Measurements from ENCODE around the gene TRIM52.

The TRIM52 gene

GRCh38 chr5:181211208-181211607 is 49.7 kb downstream of the TRIM52 start:
- TF ChIP-seq POLR2AphosphoS5 (IDR thresholded peaks at IDR 0.05; ENCODE audit: low read depth, low read length), result no peak
- TF ChIP-seq TAF1 (IDR thresholded peaks at IDR 0.05; ENCODE audit: borderline replicate concordance, insufficient read depth, low read length), result no peak
- TF ChIP-seq, protein P1, sequence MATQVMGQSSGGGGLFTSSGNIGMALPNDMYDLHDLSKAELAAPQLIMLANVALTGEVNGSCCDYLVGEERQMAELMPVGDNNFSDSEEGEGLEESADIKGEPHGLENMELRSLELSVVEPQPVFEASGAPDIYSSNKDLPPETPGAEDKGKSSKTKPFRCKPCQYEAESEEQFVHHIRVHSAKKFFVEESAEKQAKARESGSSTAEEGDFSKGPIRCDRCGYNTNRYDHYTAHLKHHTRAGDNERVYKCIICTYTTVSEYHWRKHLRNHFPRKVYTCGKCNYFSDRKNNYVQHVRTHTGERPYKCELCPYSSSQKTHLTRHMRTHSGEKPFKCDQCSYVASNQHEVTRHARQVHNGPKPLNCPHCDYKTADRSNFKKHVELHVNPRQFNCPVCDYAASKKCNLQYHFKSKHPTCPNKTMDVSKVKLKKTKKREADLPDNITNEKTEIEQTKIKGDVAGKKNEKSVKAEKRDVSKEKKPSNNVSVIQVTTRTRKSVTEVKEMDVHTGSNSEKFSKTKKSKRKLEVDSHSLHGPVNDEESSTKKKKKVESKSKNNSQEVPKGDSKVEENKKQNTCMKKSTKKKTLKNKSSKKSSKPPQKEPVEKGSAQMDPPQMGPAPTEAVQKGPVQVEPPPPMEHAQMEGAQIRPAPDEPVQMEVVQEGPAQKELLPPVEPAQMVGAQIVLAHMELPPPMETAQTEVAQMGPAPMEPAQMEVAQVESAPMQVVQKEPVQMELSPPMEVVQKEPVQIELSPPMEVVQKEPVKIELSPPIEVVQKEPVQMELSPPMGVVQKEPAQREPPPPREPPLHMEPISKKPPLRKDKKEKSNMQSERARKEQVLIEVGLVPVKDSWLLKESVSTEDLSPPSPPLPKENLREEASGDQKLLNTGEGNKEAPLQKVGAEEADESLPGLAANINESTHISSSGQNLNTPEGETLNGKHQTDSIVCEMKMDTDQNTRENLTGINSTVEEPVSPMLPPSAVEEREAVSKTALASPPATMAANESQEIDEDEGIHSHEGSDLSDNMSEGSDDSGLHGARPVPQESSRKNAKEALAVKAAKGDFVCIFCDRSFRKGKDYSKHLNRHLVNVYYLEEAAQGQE (IDR thresholded peaks at IDR 0.05; ENCODE audit: insufficient read depth in 1 of 2, low read depth in 2 of 2, low read length in 2 of 2), result no peak
- no peak for TF ChIP-seq FOXP2 (optimal IDR thresholded peaks at IDR 0.05; ENCODE audit: borderline replicate concordance, extremely low read depth, extremely low read length, insufficient read depth)
- no peak for TF ChIP-seq SIN3A (IDR thresholded peaks at IDR 0.05; ENCODE audit: borderline replicate concordance, insufficient read depth, low read length)

GRCh38 chr5:181207960-181208253 is 53.0 kb downstream of the TRIM52 start:
- TF ChIP-seq POLR2AphosphoS5 (IDR thresholded peaks at IDR 0.05; ENCODE audit: low read depth, low read length), result no peak
- TF ChIP-seq, protein P1 (IDR thresholded peaks at IDR 0.05; ENCODE audit: insufficient read depth in 1 of 2, low read depth in 2 of 2, low read length in 2 of 2), result no peak
- no peak for TF ChIP-seq FOXP2 (optimal IDR thresholded peaks at IDR 0.05; ENCODE audit: borderline replicate concordance, extremely low read depth, extremely low read length, insufficient read depth)
- no peak for TF ChIP-seq SIN3A (IDR thresholded peaks at IDR 0.05; ENCODE audit: borderline replicate concordance, insufficient read depth, low read length)
- no peak for TF ChIP-seq TAF1 (IDR thresholded peaks at IDR 0.05; ENCODE audit: borderline replicate concordance, insufficient read depth, low read length)

- TF ChIP-seq POLR2AphosphoS5 (IDR thresholded peaks at IDR 0.05; ENCODE audit: low read depth, low read length) (peak; percentile 36; the same call in 1 of the 2 replicates), SIN3A (IDR thresholded peaks at IDR 0.05; ENCODE audit: borderline replicate concordance, insufficient read depth, low read length) (no peak), FOXP2 (optimal IDR thresholded peaks at IDR 0.05; ENCODE audit: borderline replicate concordance, extremely low read depth, extremely low read length, insufficient read depth) (no peak), TAF1 (IDR thresholded peaks at IDR 0.05; ENCODE audit: borderline replicate concordance, insufficient read depth, low read length) (no peak)
- TF ChIP-seq, protein P1 (IDR thresholded peaks at IDR 0.05; ENCODE audit: insufficient read depth in 1 of 2, low read depth in 2 of 2, low read length in 2 of 2), result no peak
Observed at GRCh38 chr5:181207214-181207959, 53.6 kb downstream of the TRIM52 start.

DNA sequence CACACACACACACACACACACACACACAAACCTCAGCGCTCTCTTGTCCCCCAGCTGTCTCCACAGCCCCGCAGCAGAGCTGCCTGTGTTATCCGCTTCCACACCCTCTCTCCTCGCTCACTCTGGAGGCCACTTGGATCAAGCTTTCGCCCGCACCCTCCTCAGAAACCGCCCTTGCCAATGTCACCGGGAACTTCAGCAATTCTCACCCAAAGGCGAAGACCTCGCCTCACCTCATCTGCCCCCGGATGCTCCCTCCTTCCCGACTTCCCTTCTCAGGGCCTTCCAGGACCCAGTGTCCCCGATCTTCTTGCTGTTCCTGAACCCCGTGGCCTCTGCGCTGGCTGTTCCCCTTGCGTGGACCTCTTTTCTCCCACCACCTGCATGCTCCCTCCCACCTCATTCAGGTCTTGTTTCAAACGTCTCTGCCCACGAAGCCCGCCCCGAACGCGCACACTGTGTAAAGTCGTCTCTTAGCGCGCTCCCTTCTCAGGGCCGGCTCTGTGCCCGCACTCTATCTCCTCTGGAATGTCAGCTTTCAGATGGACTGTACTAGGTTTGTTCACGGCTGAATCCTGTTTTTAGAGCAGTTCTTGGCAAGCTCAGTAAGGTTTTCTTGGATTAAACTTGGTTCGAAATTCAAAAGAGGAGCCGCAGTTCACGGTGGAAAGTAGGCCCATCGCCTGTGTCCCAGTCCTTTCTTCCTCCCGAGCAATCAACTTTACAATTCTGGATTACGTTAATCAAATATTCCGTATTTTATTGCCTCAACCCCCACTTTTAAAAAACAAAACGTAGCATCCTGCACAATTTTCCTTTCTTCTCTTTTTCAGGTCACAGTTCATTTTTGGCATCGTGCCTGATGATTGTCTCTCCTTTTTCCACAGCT is 54.9 kb downstream of the TRIM52 start:
- TF ChIP-seq POLR2AphosphoS5 (IDR thresholded peaks at IDR 0.05; ENCODE audit: low read depth, low read length) (no peak), SIN3A (IDR thresholded peaks at IDR 0.05; ENCODE audit: borderline replicate concordance, insufficient read depth, low read length) (no peak), FOXP2 (optimal IDR thresholded peaks at IDR 0.05; ENCODE audit: borderline replicate concordance, extremely low read depth, extremely low read length, insufficient read depth) (no peak), TAF1 (IDR thresholded peaks at IDR 0.05; ENCODE audit: borderline replicate concordance, insufficient read depth, low read length) (no peak)
- TF ChIP-seq, protein P1 (IDR thresholded peaks at IDR 0.05; ENCODE audit: insufficient read depth in 1 of 2, low read depth in 2 of 2, low read length in 2 of 2), result no peak

All from PFSK-1 (cell line).